NB4 (cell line): ENCODE data around the gene FMN1.

Experiments used
- CTCF ChIP-seq: IDR thresholded peaks from one replicate; pipeline ENCODE4 v1.5.1; 2012; ENCODE audit warnings: low read depth, low read length
- POLR2A ChIP-seq: IDR thresholded peaks from 2 replicates; pipeline ENCODE4 v1.6.1; 2011; ENCODE audit warnings: mild to moderate bottlenecking; ENCODE audit not compliant: insufficient read length; ENCODE audit errors: extremely low read depth

- TF ChIP-seq CTCF (peak; percentile 59), POLR2A (no peak)
Measured at GRCh38 chr15:33215941-33216872, 21.7 kb upstream of the FMN1 start.
